Lower lobe of right lung (tissue), 2 donors: ENCODE data around the gene PRMT3. TPM values are rescaled to one million over a fixed set of nuclear protein-coding genes. Genes with fewer than 3 reads are reported as not detected.

Experiments used
- ATAC-seq, 2 donors: fragments of 200-7000 bp; cut with Tn5 transposase; one replicate each; pipeline ENCODE4 v1.9.1; 2020 to 2022; ENCODE audit warnings: mild to moderate bottlenecking in 2 of 2, moderate library complexity in 2 of 2
- DNase-seq: peaks from one replicate; pipeline ENCODE4 v3.0.0-alpha.2; 2020
- H3K27ac ChIP-seq: fragments of 200-600 bp; one replicate; pipeline ENCODE4 v1.8.0; 2022
- H3K27me3 ChIP-seq: fragments of 200-600 bp; one replicate; pipeline ENCODE4 v1.8.0; 2022; ENCODE audit warnings: low read depth
- H3K36me3 ChIP-seq: fragments of 200-600 bp; one replicate; pipeline ENCODE4 v1.8.0; 2022; ENCODE audit warnings: mild to moderate bottlenecking
- H3K4me1 ChIP-seq: fragments of 200-600 bp; one replicate; pipeline ENCODE4 v1.8.0; 2022
- H3K4me3 ChIP-seq: fragments of 200-600 bp; one replicate; pipeline ENCODE4 v1.8.0; 2022; ENCODE audit warnings: mild to moderate bottlenecking
- H3K9me3 ChIP-seq: fragments of 200-600 bp; one replicate; pipeline ENCODE4 v1.8.0; 2022
- intact Hi-C: fragments of 100-400 bp; cut with DNase I; formaldehyde crosslinking; loops from one replicate; pipeline ENCODE4 v1.11.0; 2022
- total RNA-seq: library from RNA; stranded (reverse); fragmentation: NEBNext Ultra II Directional; extraction: Animal tissue kit (Norgen Biotek cat#: 25700); gene quantifications from one replicate; pipeline ENCODE4 v1.2.1, GENCODE V29; 2021
- TF ChIP-seq, protein P1 (sequence below): fragments of 200-600 bp; IDR thresholded peaks from one replicate; pipeline ENCODE4 v1.8.0; 2022; ENCODE audit warnings: antibody characterized with exemption, mild to moderate bottlenecking
- donor health status: DM: no; HTN: yes; CAD: no; lungs with severe emphysema.

PRMT3 gene
- total RNA-seq, 1 donor from 2014 or later, result 10.6 TPM

DNA sequence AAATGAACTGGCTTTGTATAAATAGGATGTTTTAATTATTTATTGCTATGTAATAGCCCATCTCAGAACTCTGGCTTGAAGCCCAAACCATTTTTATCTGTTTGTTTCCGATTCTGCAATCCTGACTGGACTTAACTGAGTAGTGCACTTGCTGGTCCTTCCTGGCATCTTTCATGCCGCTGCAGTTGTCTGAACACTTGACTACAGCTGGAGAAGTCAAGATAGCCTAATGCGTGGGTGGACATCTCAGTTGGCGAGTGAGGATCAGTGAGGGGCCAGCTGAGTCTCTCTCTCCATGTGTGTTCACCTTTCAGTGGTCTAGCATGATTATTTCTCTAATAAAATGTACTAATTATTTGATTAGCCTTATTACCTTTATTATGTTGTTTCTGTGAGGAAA lies 105.8 kb downstream of the PRMT3 start:
- Histone ChIP-seq H3K9me3 (no peaks in the 10 kb centered on the region), H3K27ac (no peak overlapping the region), H3K4me1 (no peaks in the 10 kb centered on the region), H3K4me3 (no peak overlapping the region), H3K27me3 (no peaks in the 10 kb centered on the region), H3K36me3 (peaks cover 15% of the 10 kb centered on the region)
- DNase-seq, result no peak
- intact Hi-C loops, result no loop called here
- TF ChIP-seq, protein P1, sequence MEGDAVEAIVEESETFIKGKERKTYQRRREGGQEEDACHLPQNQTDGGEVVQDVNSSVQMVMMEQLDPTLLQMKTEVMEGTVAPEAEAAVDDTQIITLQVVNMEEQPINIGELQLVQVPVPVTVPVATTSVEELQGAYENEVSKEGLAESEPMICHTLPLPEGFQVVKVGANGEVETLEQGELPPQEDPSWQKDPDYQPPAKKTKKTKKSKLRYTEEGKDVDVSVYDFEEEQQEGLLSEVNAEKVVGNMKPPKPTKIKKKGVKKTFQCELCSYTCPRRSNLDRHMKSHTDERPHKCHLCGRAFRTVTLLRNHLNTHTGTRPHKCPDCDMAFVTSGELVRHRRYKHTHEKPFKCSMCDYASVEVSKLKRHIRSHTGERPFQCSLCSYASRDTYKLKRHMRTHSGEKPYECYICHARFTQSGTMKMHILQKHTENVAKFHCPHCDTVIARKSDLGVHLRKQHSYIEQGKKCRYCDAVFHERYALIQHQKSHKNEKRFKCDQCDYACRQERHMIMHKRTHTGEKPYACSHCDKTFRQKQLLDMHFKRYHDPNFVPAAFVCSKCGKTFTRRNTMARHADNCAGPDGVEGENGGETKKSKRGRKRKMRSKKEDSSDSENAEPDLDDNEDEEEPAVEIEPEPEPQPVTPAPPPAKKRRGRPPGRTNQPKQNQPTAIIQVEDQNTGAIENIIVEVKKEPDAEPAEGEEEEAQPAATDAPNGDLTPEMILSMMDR, result no peak
- ATAC-seq, result no peak

DNA sequence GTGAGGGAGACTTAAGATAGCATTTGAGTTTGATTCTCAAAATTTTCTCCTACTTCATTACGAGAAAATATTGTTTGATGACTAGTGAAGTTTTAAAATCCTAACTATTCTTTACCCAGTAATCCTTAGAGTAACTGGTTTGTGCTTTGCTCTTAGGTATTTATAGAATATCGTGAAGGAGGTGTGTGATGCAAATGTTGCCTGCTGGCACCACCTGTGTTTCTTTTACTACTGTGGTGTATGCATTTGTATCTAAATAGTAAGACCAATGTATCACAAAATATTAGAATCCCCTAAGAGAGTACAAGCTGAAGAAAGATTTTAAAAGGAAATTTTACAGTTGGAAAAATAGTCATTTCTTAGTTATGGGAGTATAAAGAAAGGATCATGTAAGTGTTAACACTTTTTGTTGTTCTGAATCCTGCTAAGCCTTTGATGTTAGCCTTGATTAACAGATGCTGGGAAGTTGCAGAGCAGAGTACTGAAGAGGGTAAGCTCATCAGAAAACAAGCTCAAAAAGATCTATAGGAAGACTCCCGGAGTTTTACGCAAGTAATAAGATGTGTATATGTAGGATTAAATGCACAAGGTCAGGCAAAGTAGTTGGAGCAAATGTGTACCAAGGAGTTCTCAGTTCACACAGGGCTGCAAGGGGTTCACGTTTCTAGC lies 109.7 kb downstream of the PRMT3 start:
- DNase-seq (no peak), ATAC-seq (no peak)
- intact Hi-C loops, result no loop called here
- no peak overlapping the region for H3K4me3 ChIP-seq
- H3K27me3 ChIP-seq, result no peaks in the 10 kb centered on the region
- TF ChIP-seq, protein P1, result no peak
- H3K27ac ChIP-seq, result no peak overlapping the region
- no peaks in the 10 kb centered on the region for H3K9me3 ChIP-seq
- H3K4me1 ChIP-seq, result no peaks in the 10 kb centered on the region
- H3K36me3 ChIP-seq, result peaks cover 15% of the 10 kb centered on the region

DNA sequence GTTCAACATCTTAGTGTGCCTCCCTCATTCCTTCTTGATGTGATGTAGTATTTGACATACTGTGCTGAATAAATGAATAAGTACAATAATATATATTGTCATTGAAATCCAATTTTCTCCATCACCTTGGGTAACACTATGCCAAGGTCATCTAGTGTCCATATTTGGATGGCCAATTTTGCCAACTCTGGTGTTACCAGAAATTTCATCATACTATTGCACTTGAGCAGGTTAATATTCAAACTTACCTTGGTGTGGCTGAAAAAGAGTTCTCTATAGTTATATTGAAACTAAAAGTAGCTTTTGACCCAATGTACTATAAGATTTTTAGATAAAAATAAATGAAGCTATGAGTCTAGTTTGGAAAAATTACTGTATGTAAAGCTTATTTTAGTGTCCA lies 113.7 kb downstream of the PRMT3 start:
- H3K4me3 ChIP-seq, result no peak overlapping the region
- no peak overlapping the region for H3K27ac ChIP-seq

DNA sequence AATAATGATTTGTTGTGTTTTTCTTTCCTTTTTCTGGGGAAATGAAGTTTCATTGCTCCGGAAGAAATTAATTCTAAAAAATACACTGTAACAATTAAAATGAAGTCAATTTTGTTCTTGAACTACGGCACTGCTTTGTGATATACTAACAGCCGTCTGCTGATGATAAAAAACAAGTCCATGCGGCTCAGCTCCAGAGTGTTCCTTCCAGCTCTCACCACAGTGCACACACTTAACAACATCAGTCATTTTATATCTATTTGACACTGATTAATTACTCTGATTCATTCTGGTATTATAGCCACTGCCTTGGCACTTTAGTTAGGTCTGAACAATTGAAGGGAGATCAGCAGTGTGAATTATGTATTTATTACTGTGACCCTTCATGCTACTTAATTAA lies 114.5 kb downstream of the PRMT3 start:
- no peaks in the 10 kb centered on the region for H3K9me3 ChIP-seq
- H3K4me1 ChIP-seq, result no peaks in the 10 kb centered on the region
- H3K4me3 ChIP-seq, result no peak overlapping the region
- H3K27me3 ChIP-seq, result no peaks in the 10 kb centered on the region
- ATAC-seq (no peak), DNase-seq (no peak)
- H3K36me3 ChIP-seq, result peaks cover 4% of the 10 kb centered on the region
- TF ChIP-seq, protein P1, result no peak
- H3K27ac ChIP-seq, result no peak overlapping the region
- intact Hi-C loops, result no loop called here

More for the DNA sequence above, 113.7 kb downstream of the PRMT3 start:
- Histone ChIP-seq H3K27me3 (no peaks in the 10 kb centered on the region), H3K4me1 (no peaks in the 10 kb centered on the region), H3K9me3 (no peaks in the 10 kb centered on the region), H3K36me3 (peaks cover 5% of the 10 kb centered on the region)
- no peak for DNase-seq
- TF ChIP-seq, protein P1, result no peak
- intact Hi-C loops, result no loop called here
- ATAC-seq, result no peak

DNA sequence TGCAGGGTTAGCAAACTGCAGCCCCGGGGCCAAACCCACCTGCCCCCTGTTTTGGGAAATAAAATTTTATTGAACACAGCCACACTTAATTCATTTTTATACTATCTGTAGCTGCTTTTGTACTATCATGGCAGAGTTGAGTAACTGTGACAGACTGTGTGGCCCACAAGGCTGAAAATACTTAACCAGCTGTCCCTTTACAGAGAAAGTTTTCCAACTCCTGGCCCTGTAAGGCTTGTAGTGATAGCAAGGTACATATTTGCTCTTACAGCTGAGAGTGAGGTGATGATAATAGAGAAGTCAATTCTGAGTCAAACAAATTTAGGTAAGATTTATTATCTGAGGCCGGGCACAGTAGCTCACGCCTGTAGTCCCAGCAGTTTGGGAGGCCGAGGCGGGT lies 124.5 kb downstream of the PRMT3 start:
- ATAC-seq, result no peak
- TF ChIP-seq, protein P1, result no peak
- no peak overlapping the region for H3K27ac ChIP-seq
- intact Hi-C loops, result no loop called here
- no peak overlapping the region for H3K4me3 ChIP-seq
- no peaks in the 10 kb centered on the region for H3K27me3 ChIP-seq
- DNase-seq, result no peak
- no peaks in the 10 kb centered on the region for H3K9me3 ChIP-seq
- H3K36me3 ChIP-seq, result peaks cover 3% of the 10 kb centered on the region
- no peaks in the 10 kb centered on the region for H3K4me1 ChIP-seq
